Sigmoid colon (tissue), 7 donors: ENCODE measurements around the gene UBC. TPM values are rescaled to one million over a fixed set of nuclear protein-coding genes. Genes with fewer than 3 reads are reported as not detected.

Experiments used
- DNase-seq: peaks from one replicate; pipeline ENCODE4 v3.0.0-alpha.2; 2019
- H3K27ac ChIP-seq, 4 donors: fragments of 200-600 bp; sonication (generic); one replicate each; pipeline ENCODE4 v1.5.1; 2016 to 2019; ENCODE audit warnings: mild to moderate bottlenecking in 1 of 4
- H3K27me3 ChIP-seq, 3 donors: fragments of 200-600 bp; sonication (generic); one replicate each; pipeline ENCODE4 v1.5.1; 2019; ENCODE audit warnings: mild to moderate bottlenecking in 1 of 3
- H3K36me3 ChIP-seq, 4 donors: fragments of 200-600 bp; sonication (generic); one replicate each; pipeline ENCODE4 v1.5.1; 2016 to 2019
- H3K4me1 ChIP-seq, 4 donors: fragments of 200-600 bp; sonication (generic); one replicate each; pipeline ENCODE4 v1.5.1; 2017 to 2019
- H3K4me3 ChIP-seq, 4 donors: fragments of 200-600 bp; sonication (generic); one replicate each; pipeline ENCODE4 v1.5.1; 2017 to 2019; ENCODE audit warnings: mild to moderate bottlenecking in 2 of 4, moderate library complexity in 1 of 4
- H3K9me3 ChIP-seq, 4 donors: fragments of 200-600 bp in 3 of 4; sonication (generic) in 3 of 4; one replicate each; pipeline versions ENCODE4 v1.5.1 to v1.6.1; 2013 to 2019
- CTCF ChIP-seq, 4 experiments: fragments of 450-650 bp in 3 of 4; fragments of 200-600 bp in 1 of 4; IDR thresholded peaks; one replicate each; pipeline ENCODE4 v1.5.1; 2016 to 2019; ENCODE audit warnings: antibody characterized with exemption in 4 of 4, mild to moderate bottlenecking in 3 of 4, moderate library complexity in 2 of 4
- EP300 ChIP-seq, 4 donors: sonication (generic); formaldehyde crosslinking; IDR thresholded peaks; one replicate each; pipeline ENCODE4 v1.6.1; 2017; ENCODE audit warnings: antibody characterized with exemption in 4 of 4
- POLR2A ChIP-seq, 2 donors: fragments of 450-650 bp; IDR thresholded peaks; one replicate each; pipeline ENCODE4 v1.6.1; 2016; ENCODE audit warnings: antibody characterized with exemption in 2 of 2, mild to moderate bottlenecking in 2 of 2, moderate library complexity in 2 of 2
- POLR2AphosphoS5 ChIP-seq, 4 donors: sonication (generic); formaldehyde crosslinking; IDR thresholded peaks; one replicate each; pipeline ENCODE4 v1.6.1; 2017; ENCODE audit warnings: antibody characterized with exemption in 4 of 4
- WGBS, 2 donors: extraction: QIAGEN DNeasy Blood & Tissue Kit; methylation state at CpG; one replicate each; pipeline ENCODE4 v1.1.7; 2013; 5-methylcytosine and 5-hydroxymethylcytosine counted together
- intact Hi-C: fragments of 100-400 bp; cut with DNase I; formaldehyde crosslinking; loops from one replicate; pipeline ENCODE4 v1.15.1; 2023
- polyA plus RNA-seq, 3 donors: library from polyadenylated mRNA; stranded (reverse); fragments of 200-250 nt; gene quantifications; one replicate each; pipeline ENCODE4 v1.2.3, GENCODE V29; 2013
- total RNA-seq, 4 donors: library from RNA; depleted of rRNA; stranded (reverse); fragments of >200 nt; gene quantifications; one replicate each; pipeline ENCODE4 v1.1.0, GENCODE V29; 2016
- donor health status: healthy with polysubstance abuse.
- donor health status: Bipolar disorder and iron deficiency.
- donor health status: healthy.

UBC gene
- total and polyA plus RNA-seq, 7 donors = 1,056 to 1,785 (median 1,251) TPM

DNA sequence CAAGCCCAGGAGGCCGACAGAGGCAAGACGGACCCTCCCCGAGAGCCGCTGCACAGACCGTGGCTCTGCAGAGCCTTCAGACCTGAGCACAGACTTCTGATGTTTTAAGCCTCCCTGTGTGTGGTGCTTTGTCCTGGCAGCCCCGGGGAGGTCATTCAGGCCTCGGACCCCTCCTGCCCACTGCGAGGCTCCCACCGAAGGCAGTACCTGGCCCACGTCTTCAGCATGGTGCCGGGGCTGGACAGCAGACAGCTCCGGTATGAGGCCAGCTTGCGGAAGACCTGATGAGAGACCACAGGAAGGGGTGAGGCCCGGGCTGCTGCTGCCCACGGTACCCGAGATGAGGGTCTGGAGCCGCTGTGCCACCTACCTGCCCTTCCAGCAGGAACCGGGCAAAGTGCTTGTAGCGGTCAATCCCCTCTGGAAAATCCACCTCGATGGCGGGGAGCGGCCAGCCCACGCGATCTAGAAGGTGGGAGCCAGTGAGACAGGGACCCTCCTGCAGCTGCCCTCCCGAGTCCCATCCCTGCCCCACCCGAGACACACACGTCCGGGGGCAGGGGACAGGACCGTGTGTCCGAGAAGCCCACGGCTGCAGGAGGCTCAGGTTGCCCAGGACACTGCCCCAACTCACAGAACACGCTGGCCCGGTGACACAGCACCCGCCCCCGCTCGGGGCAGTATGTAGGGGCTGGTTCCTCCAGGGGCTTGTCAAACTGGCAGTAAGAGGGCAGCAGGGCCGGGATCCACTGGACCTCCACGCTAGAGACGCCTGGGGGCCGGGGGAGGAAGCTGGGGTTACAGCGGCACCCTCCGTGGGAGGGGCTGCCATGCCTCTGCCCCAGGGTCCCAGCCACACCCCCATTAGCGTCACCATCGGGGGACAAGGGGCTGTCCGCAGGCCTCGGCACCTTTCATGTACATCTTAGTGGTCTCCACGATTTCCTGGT, 35.6 kb upstream of the UBC start:
- Histone ChIP-seq H3K27me3 (no peaks in the 10 kb centered on the region), H3K4me1 (no peaks in the 10 kb centered on the region), H3K9me3 (no peaks in the 10 kb centered on the region), H3K36me3 (peaks cover 3 to 89% (median 32%) of the 10 kb centered on the region in 4 donors), H3K4me3 (no peak overlapping the region), H3K27ac (no peak overlapping the region)
- intact Hi-C loops = no loop called here
- WGBS, 2 donors = 93 to 96% methylated on average over 47 of the region's 47 CpGs
- no peak for DNase-seq
- TF ChIP-seq POLR2A (IDR thresholded peaks at IDR 0.05) = no peak
- TF ChIP-seq CTCF (IDR thresholded peaks at IDR 0.05) = no peak
- TF ChIP-seq POLR2AphosphoS5 (IDR thresholded peaks at IDR 0.05) = no peak
- TF ChIP-seq EP300 (IDR thresholded peaks at IDR 0.05) = no peak

DNA sequence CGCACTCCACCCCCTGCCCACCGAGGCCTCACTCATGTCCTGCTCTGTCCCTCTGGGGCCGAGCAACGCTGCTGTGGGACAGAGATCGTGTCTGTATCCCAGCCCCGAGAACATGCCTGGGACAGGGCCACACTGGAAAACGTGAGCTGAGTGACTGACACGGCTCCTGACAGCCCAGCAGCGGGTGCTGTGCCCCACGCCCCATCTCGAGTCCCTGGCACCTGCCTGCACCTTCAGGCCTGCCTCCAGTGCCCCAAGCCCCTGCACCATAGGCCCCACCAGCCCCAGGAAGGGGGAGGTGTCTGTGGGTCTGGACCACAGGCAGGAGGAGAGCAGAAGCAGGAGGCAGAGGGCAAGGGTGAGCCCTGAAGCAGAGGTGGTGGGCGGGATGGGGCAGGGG, 34.6 kb upstream of the UBC start:
- intact Hi-C loops = no loop called here
- no peak for DNase-seq
- 94 to 96% methylated on average over 12 of the region's 12 CpGs for WGBS, 2 donors

DNA sequence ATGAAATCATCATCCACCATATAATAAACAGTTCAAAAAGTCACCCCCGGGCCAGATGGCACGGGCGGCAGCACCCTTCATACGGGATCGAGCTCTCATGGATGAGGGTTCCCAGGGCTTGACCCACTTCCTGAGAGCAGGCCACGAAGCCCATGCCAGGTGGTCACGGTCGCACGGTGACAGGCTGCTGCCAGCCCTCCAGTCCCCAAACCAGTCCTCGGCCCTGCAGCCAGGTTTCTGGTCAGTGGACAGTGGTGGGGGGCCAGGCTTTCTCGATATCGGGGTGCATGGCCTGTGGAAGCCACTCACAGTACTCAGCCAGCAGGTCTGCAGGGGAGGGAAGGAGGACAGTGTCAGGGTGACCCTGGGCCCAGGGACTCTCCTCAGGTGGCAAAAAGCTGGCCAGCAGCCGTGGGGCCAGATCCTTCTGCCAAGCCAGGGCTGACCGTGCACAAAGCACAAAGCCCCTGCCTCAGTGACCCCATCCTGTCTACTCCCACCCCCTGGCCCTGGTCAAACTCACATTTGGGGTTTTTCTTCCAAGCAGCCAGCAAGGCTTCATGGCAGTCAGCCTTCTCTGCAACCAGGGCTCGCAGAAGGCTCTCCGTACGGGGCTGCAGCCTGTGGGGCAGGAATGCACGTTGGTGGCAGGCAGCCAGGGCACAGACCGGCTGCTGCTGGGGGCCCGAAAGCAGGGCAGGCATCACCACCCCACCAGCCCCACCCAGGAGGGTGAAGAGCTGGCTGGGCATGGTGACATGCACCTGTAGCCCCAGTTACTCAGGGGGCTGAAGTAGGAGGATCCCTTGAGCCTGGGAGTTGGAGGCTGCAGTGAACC, 33.3 kb upstream of the UBC start:
- peaks cover 3 to 66% (median 19%) of the 10 kb centered on the region in 4 donors for H3K36me3 ChIP-seq
- H3K9me3 ChIP-seq = no peaks in the 10 kb centered on the region
- no peaks in the 10 kb centered on the region for H3K27me3 ChIP-seq
- no peaks in the 10 kb centered on the region for H3K4me1 ChIP-seq
- H3K4me3 ChIP-seq = no peak overlapping the region
- no peak for TF ChIP-seq POLR2AphosphoS5 (IDR thresholded peaks at IDR 0.05)
- TF ChIP-seq POLR2A (IDR thresholded peaks at IDR 0.05) = no peak
- no peak for TF ChIP-seq EP300 (IDR thresholded peaks at IDR 0.05)
- TF ChIP-seq CTCF (IDR thresholded peaks at IDR 0.05) = no peak
- DNase-seq = no peak
- intact Hi-C loops = no loop called here
- WGBS, 2 donors = 90 to 95% methylated on average over 20 of the region's 20 CpGs
- H3K27ac ChIP-seq = no peak overlapping the region

More for the DNA sequence above, 34.6 kb upstream of the UBC start:
- no peaks in the 10 kb centered on the region for H3K4me1 ChIP-seq
- peaks cover 3 to 79% (median 26%) of the 10 kb centered on the region in 4 donors for H3K36me3 ChIP-seq
- H3K27me3 ChIP-seq = no peaks in the 10 kb centered on the region
- H3K27ac ChIP-seq = no peak overlapping the region
- H3K4me3 ChIP-seq = no peak overlapping the region
- no peaks in the 10 kb centered on the region for H3K9me3 ChIP-seq
- no peak for TF ChIP-seq POLR2AphosphoS5 (IDR thresholded peaks at IDR 0.05)
- TF ChIP-seq CTCF (IDR thresholded peaks at IDR 0.05) = no peak
- TF ChIP-seq POLR2A (IDR thresholded peaks at IDR 0.05) = no peak
- no peak for TF ChIP-seq EP300 (IDR thresholded peaks at IDR 0.05)

DNA sequence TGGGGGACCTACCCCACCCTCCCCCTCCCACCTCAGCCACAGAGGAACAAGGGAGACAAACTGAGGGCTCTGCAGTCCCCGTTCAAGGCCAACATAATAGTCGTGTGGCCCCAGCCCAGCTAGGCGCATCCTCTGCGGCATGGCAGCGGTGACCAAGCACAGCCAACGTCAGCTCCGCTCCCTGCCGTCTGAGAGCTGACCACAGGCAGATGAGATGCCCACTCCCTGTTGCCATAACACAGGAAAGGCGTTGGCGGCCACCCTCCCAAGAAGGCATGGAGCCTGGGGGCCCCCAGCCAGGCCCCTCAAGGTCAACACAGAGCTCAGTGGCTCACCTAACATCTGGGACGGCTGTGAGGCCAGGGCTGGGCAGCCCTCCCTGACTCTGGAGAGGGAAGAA, 32.6 kb upstream of the UBC start:
- intact Hi-C loops = no loop called here

More for the DNA sequence above, 32.6 kb upstream of the UBC start:
- TF ChIP-seq POLR2A (IDR thresholded peaks at IDR 0.05) = no peak
- no peak for TF ChIP-seq POLR2AphosphoS5 (IDR thresholded peaks at IDR 0.05)
- no peak for TF ChIP-seq CTCF (IDR thresholded peaks at IDR 0.05)
- TF ChIP-seq EP300 (IDR thresholded peaks at IDR 0.05) = no peak
- Histone ChIP-seq H3K27ac (no peak overlapping the region), H3K27me3 (no peaks in the 10 kb centered on the region), H3K36me3 (peaks cover 3 to 58% (median 17%) of the 10 kb centered on the region in 4 donors), H3K4me1 (no peaks in the 10 kb centered on the region), H3K9me3 (no peaks in the 10 kb centered on the region), H3K4me3 (no peak overlapping the region)
- 92 to 93% methylated on average over 11 of the region's 11 CpGs for WGBS, 2 donors
- DNase-seq = no peak
